SH-SY5Y (cell line): Measurements from ENCODE around the gene CRMP1.

Source experiments
- GATA2 ChIP-seq: IDR thresholded peaks from 2 replicates; pipeline ENCODE4 v1.6.1; 2011; ENCODE audit warnings: mild to moderate bottlenecking, low read depth, low read length
- GATA3 ChIP-seq: IDR thresholded peaks from 2 replicates; pipeline ENCODE4 v1.6.1; 2011; ENCODE audit warnings: low read depth, mild to moderate bottlenecking, low read length, moderate library complexity

DNA sequence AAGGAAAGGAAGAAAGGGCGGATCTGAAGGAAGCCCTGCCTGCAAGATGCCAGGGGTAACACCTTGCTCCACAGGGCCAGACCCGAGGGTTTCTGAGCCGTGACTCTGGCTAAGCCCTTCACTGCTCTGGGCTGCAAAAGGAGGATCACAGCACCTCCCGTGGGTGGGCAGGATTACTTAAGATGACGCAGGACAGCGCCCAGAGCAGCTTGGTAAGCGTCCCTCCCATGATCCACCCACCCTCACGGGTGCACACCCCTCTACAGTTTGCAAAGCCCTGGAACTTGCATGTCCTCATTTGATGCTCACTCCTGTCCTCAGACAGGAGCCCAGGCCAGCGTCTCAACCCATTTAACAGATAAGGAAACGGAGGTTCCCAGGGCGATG, 64.9 kb downstream of the CRMP1 start:
- no peak for TF ChIP-seq GATA3
- TF ChIP-seq GATA2: no peak
